ENCODE data around the gene AGPAT2.

GRCh38 chr9:136692185-136693134 is 5.2 kb upstream of the AGPAT2 start:
- TF ChIP-seq CTCF (tag by site-specific recombination; IDR thresholded peaks at IDR 0.05) (no peak), ZBTB20 (tag by site-specific recombination; IDR thresholded peaks at IDR 0.05) (no peak), ZNF529 (tag by site-specific recombination; IDR thresholded peaks at IDR 0.05; ENCODE audit: insufficient replicate concordance) (no peak), PRDM1 (tag by site-specific recombination; IDR thresholded peaks at IDR 0.05) (no peak), ZBTB21 (tag by site-specific recombination; IDR thresholded peaks at IDR 0.05) (no peak), ZNF555 (tag by site-specific recombination; conservative IDR thresholded peaks at IDR 0.05) (no peak), ZNF521 (tag by site-specific recombination; IDR thresholded peaks at IDR 0.05) (no peak), SP2 (tag by site-specific recombination; IDR thresholded peaks at IDR 0.05) (peak; percentile 23; the same call in 1 of the 2 replicates), ZNF280D (tag by site-specific recombination; IDR thresholded peaks at IDR 0.05) (no peak)
- TF ChIP-seq, protein P1, sequence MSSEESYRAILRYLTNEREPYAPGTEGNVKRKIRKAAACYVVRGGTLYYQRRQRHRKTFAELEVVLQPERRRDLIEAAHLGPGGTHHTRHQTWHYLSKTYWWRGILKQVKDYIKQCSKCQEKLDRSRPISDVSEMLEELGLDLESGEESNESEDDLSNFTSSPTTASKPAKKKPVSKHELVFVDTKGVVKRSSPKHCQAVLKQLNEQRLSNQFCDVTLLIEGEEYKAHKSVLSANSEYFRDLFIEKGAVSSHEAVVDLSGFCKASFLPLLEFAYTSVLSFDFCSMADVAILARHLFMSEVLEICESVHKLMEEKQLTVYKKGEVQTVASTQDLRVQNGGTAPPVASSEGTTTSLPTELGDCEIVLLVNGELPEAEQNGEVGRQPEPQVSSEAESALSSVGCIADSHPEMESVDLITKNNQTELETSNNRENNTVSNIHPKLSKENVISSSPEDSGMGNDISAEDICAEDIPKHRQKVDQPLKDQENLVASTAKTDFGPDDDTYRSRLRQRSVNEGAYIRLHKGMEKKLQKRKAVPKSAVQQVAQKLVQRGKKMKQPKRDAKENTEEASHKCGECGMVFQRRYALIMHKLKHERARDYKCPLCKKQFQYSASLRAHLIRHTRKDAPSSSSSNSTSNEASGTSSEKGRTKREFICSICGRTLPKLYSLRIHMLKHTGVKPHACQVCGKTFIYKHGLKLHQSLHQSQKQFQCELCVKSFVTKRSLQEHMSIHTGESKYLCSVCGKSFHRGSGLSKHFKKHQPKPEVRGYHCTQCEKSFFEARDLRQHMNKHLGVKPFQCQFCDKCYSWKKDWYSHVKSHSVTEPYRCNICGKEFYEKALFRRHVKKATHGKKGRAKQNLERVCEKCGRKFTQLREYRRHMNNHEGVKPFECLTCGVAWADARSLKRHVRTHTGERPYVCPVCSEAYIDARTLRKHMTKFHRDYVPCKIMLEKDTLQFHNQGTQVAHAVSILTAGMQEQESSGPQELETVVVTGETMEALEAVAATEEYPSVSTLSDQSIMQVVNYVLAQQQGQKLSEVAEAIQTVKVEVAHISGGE (tag by site-specific recombination; conservative IDR thresholded peaks at IDR 0.05; ENCODE audit: low read depth), result no peak
